ENCODE measurements around the gene PRR20B.
"Not testable (repeated sequence)": the region's sequence is repeated elsewhere in the genome, so short reads cannot be mapped to it uniquely, and the experiment has no call there.

- TF ChIP-seq CTCF (conservative IDR thresholded peaks at IDR 0.05); EZH2 (IDR thresholded peaks at IDR 0.05; ENCODE audit: low read depth): not testable (repeated sequence)
Measured at GRCh38 chr13:57166897-57167296, 19.6 kb downstream of the PRR20B start, which contains the start of gene PRR20E.

Measured in PC-9 (cell line).